HEK293 (cell line): Measurements from ENCODE around the gene FAM210A.

ENCODE experiments used
- CTCF ChIA-PET: fragments of 350-600 bp; formaldehyde crosslinking; extraction: SDS; loops from one replicate; lab custom pipeline; 2021; ENCODE audit warnings: antibody characterized with exemption; lab: Yijun Ruan, JAX
- POLR2A ChIA-PET: fragments of 300-600 bp; formaldehyde crosslinking; extraction: SDS; loops from one replicate; lab custom pipeline; 2020; ENCODE audit warnings: antibody characterized with exemption, inconsistent platforms; lab: Yijun Ruan, JAX
- H3K27ac ChIP-seq: fragments of 200-500 bp; sonication (Bioruptor generic); 2 replicates; pipeline ENCODE4 v1.5.1; 2014; ENCODE audit warnings: low read depth, low read length, control low read depth, inconsistent platforms; ENCODE audit errors: extremely low read depth
- H3K36me3 ChIP-seq, 2 experiments: fragments of 200-500 bp in 1 of 2; sonication (Bioruptor generic) in 1 of 2; 1 replicate in 1 of 2; 2 replicates in 1 of 2; pipeline ENCODE4 v1.5.1; 2014 to 2017; ENCODE audit warnings: inconsistent platforms in 2 of 2, low read length in 2 of 2; ENCODE audit not compliant: control insufficient read depth in 2 of 2, insufficient read depth in 1 of 2
- H3K4me1 ChIP-seq: fragments of 200-500 bp; sonication (Bioruptor generic); 2 replicates; pipeline ENCODE4 v1.5.1; 2014; ENCODE audit warnings: mild to moderate bottlenecking, low read length, inconsistent platforms; ENCODE audit not compliant: control insufficient read depth, insufficient read depth
- H3K4me3 ChIP-seq: 2 replicates; pipeline ENCODE4 v1.5.1; 2011; ENCODE audit warnings: low read depth, mild to moderate bottlenecking, control low read depth, low read length, moderate library complexity
- H3K9me3 ChIP-seq: fragments of 200-500 bp; sonication (Bioruptor generic); 2 replicates; pipeline ENCODE4 v1.5.1; 2014; ENCODE audit warnings: low read depth, low read length, inconsistent platforms; ENCODE audit not compliant: control insufficient read depth, insufficient read depth
- CTCF ChIP-seq: fragments of 450-650 bp; formaldehyde crosslinking; IDR thresholded peaks from 2 replicates; pipeline ENCODE4 v1.5.1; 2016; ENCODE audit warnings: missing biosample characterization, missing genetic modification characterization
- FEZF1 ChIP-seq: fragments of 450-650 bp; formaldehyde crosslinking; IDR thresholded peaks from 2 replicates; pipeline ENCODE4 v1.5.1; 2016; ENCODE audit warnings: missing biosample characterization, missing genetic modification characterization
- GFI1B ChIP-seq: fragments of 450-650 bp; formaldehyde crosslinking; IDR thresholded peaks from 2 replicates; pipeline ENCODE4 v1.5.1; 2016; ENCODE audit warnings: missing biosample characterization, missing genetic modification characterization
- GLI2 ChIP-seq: fragments of 450-650 bp; formaldehyde crosslinking; IDR thresholded peaks from 2 replicates; pipeline ENCODE4; 2017; ENCODE audit warnings: missing biosample characterization, missing genetic modification characterization, low read depth, borderline replicate concordance
- GLI4 ChIP-seq: fragments of 450-650 bp; formaldehyde crosslinking; IDR thresholded peaks from 2 replicates; pipeline ENCODE4 v1.5.1; 2016; ENCODE audit warnings: missing biosample characterization, missing genetic modification characterization
- INSM2 ChIP-seq: fragments of 450-650 bp; formaldehyde crosslinking; IDR thresholded peaks from 2 replicates; pipeline ENCODE4 v1.5.1; 2016; ENCODE audit warnings: missing biosample characterization, missing genetic modification characterization
- KLF9 ChIP-seq: fragments of 450-650 bp; formaldehyde crosslinking; IDR thresholded peaks from 2 replicates; pipeline ENCODE4 v1.5.1; 2016; ENCODE audit warnings: missing biosample characterization, missing genetic modification characterization, low read depth
- RBAK ChIP-seq: fragments of 450-650 bp; formaldehyde crosslinking; IDR thresholded peaks from 2 replicates; pipeline ENCODE4 v1.5.1; 2016; ENCODE audit warnings: missing biosample characterization, missing genetic modification characterization
- SETDB1 ChIP-seq: IDR thresholded peaks from one replicate; pipeline ENCODE4 v1.6.1; 2017; ENCODE audit warnings: mild to moderate bottlenecking, low read length, moderate library complexity, mixed read lengths; ENCODE audit not compliant: insufficient read length
- TRIM28 ChIP-seq: IDR thresholded peaks from 2 replicates; pipeline ENCODE4 v1.6.1; 2011; ENCODE audit warnings: low read length, control low read depth, borderline replicate concordance
- ZBTB11 ChIP-seq: fragments of 450-650 bp; formaldehyde crosslinking; conservative IDR thresholded peaks from 2 replicates; pipeline ENCODE4 v1.5.1; 2016; ENCODE audit warnings: low read depth, missing biosample characterization, missing genetic modification characterization
- ZNF133 ChIP-seq: fragments of 450-650 bp; formaldehyde crosslinking; IDR thresholded peaks from 2 replicates; pipeline ENCODE4 v1.5.1; 2016; ENCODE audit warnings: missing biosample characterization, missing genetic modification characterization
- ZNF311 ChIP-seq: fragments of 450-650 bp; formaldehyde crosslinking; IDR thresholded peaks from 2 replicates; pipeline ENCODE4 v1.5.1; 2017; ENCODE audit warnings: missing biosample characterization, missing genetic modification characterization, borderline replicate concordance
- ZNF426 ChIP-seq: fragments of 450-650 bp; formaldehyde crosslinking; IDR thresholded peaks from 2 replicates; pipeline ENCODE4 v1.5.1; 2017; ENCODE audit warnings: missing biosample characterization, missing genetic modification characterization, mild to moderate bottlenecking, inconsistent platforms, moderate library complexity
- ZNF623 ChIP-seq: fragments of 450-650 bp; formaldehyde crosslinking; IDR thresholded peaks from 2 replicates; pipeline ENCODE4 v1.5.1; 2016; ENCODE audit warnings: missing biosample characterization, missing genetic modification characterization
- ZNF626 ChIP-seq: fragments of 450-650 bp; sonication (Bioruptor Pico); formaldehyde crosslinking; IDR thresholded peaks from 2 replicates; pipeline ENCODE4 v1.5.1; 2018; ENCODE audit warnings: missing biosample characterization, missing genetic modification characterization, inconsistent platforms
- ZNF692 ChIP-seq: fragments of 450-650 bp; formaldehyde crosslinking; IDR thresholded peaks from 2 replicates; pipeline ENCODE4 v1.5.1; 2016; ENCODE audit warnings: missing biosample characterization, missing genetic modification characterization
- ZNF747 ChIP-seq: fragments of 450-650 bp; formaldehyde crosslinking; IDR thresholded peaks from 2 replicates; pipeline ENCODE4 v1.5.1; 2016; ENCODE audit warnings: missing biosample characterization, missing genetic modification characterization
- ZNF777 ChIP-seq: fragments of 450-650 bp; formaldehyde crosslinking; IDR thresholded peaks from 2 replicates; pipeline ENCODE4 v1.5.1; 2017; ENCODE audit warnings: missing biosample characterization, missing genetic modification characterization, borderline replicate concordance
- ZNF843 ChIP-seq: fragments of 450-650 bp; formaldehyde crosslinking; IDR thresholded peaks from 2 replicates; pipeline ENCODE4 v1.5.1; 2016; ENCODE audit warnings: missing biosample characterization, missing genetic modification characterization
- TF ChIP-seq, protein P1 (sequence below): fragments of 450-650 bp; formaldehyde crosslinking; IDR thresholded peaks from 2 replicates; pipeline ENCODE4 v1.5.1; 2017; ENCODE audit warnings: missing biosample characterization, mild to moderate bottlenecking, missing genetic modification characterization, moderate library complexity
- TF ChIP-seq, protein P2 (sequence below): fragments of 450-650 bp; formaldehyde crosslinking; IDR thresholded peaks from 2 replicates; pipeline ENCODE4 v1.5.1; 2016; ENCODE audit warnings: missing biosample characterization, missing genetic modification characterization
- TF ChIP-seq, protein P3 (sequence below): fragments of 450-650 bp; formaldehyde crosslinking; IDR thresholded peaks from 2 replicates; pipeline ENCODE4 v1.5.1; 2016; ENCODE audit warnings: missing biosample characterization, missing genetic modification characterization

FAM210A gene

GRCh38 chr18:13710414-13710831 lies 15.9 kb downstream of the FAM210A start (continued):
- TF ChIP-seq, protein P1, sequence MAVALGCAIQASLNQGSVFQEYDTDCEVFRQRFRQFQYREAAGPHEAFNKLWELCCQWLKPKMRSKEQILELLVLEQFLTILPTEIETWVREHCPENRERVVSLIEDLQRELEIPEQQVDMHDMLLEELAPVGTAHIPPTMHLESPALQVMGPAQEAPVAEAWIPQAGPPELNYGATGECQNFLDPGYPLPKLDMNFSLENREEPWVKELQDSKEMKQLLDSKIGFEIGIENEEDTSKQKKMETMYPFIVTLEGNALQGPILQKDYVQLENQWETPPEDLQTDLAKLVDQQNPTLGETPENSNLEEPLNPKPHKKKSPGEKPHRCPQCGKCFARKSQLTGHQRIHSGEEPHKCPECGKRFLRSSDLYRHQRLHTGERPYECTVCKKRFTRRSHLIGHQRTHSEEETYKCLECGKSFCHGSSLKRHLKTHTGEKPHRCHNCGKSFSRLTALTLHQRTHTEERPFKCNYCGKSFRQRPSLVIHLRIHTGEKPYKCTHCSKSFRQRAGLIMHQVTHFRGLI (tag by site-specific recombination): no peak
- TF ChIP-seq GLI2 (tag by site-specific recombination): no peak
- TF ChIP-seq FEZF1 (tag by site-specific recombination): no peak

GRCh38 chr18:13703899-13704298 lies 22.5 kb downstream of the FAM210A start:
- peaks cover 2% of the 10 kb centered on the region; the same call in 1 of the 2 replicates for H3K9me3 ChIP-seq
- POLR2A ChIA-PET: no interaction called here
- TF ChIP-seq ZNF777 (tag by site-specific recombination) (no peak), ZNF843 (tag by site-specific recombination) (no peak), RBAK (tag by site-specific recombination) (no peak), GFI1B (tag by site-specific recombination) (no peak), SETDB1 (peak; percentile 98), CTCF (no peak), ZNF626 (peak; percentile 68; the same call in 1 of the 2 replicates), ZNF311 (tag by site-specific recombination) (no peak), ZNF747 (tag by site-specific recombination) (no peak), ZBTB11 (tag by site-specific recombination) (no peak), ZNF426 (tag by site-specific recombination) (no peak), INSM2 (no peak), GLI4 (tag by site-specific recombination) (no peak), TRIM28 (0 out of 2 replicates have a peak, but pooled peaks have one; percentile 37), KLF9 (tag by site-specific recombination) (no peak), ZNF133 (tag by site-specific recombination) (no peak), ZNF623 (tag by site-specific recombination) (no peak), ZNF692 (no peak)
- TF ChIP-seq, protein P2, sequence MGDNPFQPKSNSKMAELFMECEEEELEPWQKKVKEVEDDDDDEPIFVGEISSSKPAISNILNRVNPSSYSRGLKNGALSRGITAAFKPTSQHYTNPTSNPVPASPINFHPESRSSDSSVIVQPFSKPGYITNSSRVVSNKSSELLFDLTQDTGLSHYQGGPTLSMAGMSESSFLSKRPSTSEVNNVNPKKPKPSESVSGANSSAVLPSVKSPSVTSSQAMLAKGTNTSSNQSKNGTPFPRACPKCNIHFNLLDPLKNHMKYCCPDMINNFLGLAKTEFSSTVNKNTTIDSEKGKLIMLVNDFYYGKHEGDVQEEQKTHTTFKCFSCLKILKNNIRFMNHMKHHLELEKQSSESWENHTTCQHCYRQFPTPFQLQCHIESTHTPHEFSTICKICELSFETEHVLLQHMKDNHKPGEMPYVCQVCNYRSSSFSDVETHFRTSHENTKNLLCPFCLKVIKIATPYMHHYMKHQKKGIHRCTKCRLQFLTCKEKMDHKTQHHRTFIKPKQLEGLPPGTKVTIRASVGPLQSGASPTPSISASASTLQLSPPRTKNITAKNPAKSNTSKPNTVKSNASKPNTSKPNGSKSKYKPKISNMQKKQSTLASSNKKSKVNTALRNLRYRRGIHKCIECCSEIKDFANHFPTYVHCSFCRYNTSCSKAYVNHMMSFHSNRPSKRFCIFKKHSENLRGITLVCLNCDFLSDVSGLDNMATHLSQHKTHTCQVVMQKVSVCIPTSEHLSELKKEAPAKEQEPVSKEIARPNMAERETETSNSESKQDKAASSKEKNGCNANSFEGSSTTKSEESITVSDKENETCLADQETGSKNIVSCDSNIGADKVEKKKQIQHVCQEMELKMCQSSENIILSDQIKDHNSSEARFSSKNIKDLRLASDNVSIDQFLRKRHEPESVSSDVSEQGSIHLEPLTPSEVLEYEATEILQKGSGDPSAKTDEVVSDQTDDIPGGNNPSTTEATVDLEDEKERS: peak; percentile 80; the same call in 1 of the 2 replicates
- TF ChIP-seq, protein P3, sequence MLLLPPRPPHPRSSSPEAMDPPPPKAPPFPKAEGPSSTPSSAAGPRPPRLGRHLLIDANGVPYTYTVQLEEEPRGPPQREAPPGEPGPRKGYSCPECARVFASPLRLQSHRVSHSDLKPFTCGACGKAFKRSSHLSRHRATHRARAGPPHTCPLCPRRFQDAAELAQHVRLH (tag by site-specific recombination): no peak

More at GRCh38 chr18:13703899-13704298, 22.5 kb downstream of the FAM210A start:
- Histone ChIP-seq H3K4me1 (no peaks in the 10 kb centered on the region), H3K27ac (no peak overlapping the region), H3K36me3 (no peaks in the 10 kb centered on the region), H3K4me3 (no peak overlapping the region)
- CTCF ChIA-PET: interaction anchor here (0.7 to 0.8 kb wide), 2 partner anchors 20 to 76 kb away, joined by 3 to 4 read pairs; no protein-coding TSS in a partner anchor
